Uterus (tissue), 4 donors: Measurements from ENCODE around the gene EVPL. TPM values are rescaled to one million over a fixed set of nuclear protein-coding genes. Genes with fewer than 3 reads are reported as not detected.

Source experiments
- DNase-seq, 2 donors: peaks; one replicate each; pipeline ENCODE4 v3.0.0-alpha.2; 2019 to 2020
- H3K27ac ChIP-seq, 2 donors: fragments of 200-600 bp; sonication (generic); 1 replicate in 1 of 2; 2 replicates in 1 of 2; pipeline ENCODE4 v1.5.1; 2016 to 2018
- H3K27me3 ChIP-seq, 2 donors: fragments of 200-600 bp; sonication (generic); one replicate each; pipeline ENCODE4 v1.5.1; 2018 to 2019; ENCODE audit warnings: control low read depth in 1 of 2
- H3K36me3 ChIP-seq, 2 donors: fragments of 200-600 bp; sonication (generic); one replicate each; pipeline ENCODE4 v1.5.1; 2019; ENCODE audit warnings: control low read depth in 1 of 2
- H3K4me1 ChIP-seq, 2 donors: fragments of 200-600 bp; sonication (generic); one replicate each; pipeline ENCODE4 v1.5.1; 2018 to 2019; ENCODE audit warnings: control low read depth in 1 of 2
- H3K4me3 ChIP-seq, 2 donors: fragments of 200-600 bp; sonication (generic); 1 replicate in 1 of 2; 2 replicates in 1 of 2; pipeline ENCODE4 v1.5.1; 2018 to 2019; ENCODE audit warnings: mild to moderate bottlenecking in 1 of 2
- H3K9me3 ChIP-seq, 2 donors: fragments of 200-600 bp; sonication (generic); one replicate each; pipeline ENCODE4 v1.5.1; 2019; ENCODE audit warnings: control low read depth in 1 of 2
- POLR2A ChIP-seq, 2 donors: fragments of 450-650 bp; IDR thresholded peaks; one replicate each; pipeline ENCODE4 v1.6.1; 2016; ENCODE audit warnings: antibody characterized with exemption in 2 of 2, mild to moderate bottlenecking in 1 of 2, moderate library complexity in 1 of 2
- intact Hi-C: fragments of 100-400 bp; cut with DNase I; formaldehyde crosslinking; loops from one replicate; pipeline ENCODE4 v1.15.1; 2023; ENCODE audit warnings: low total_unique reads
- total RNA-seq, 4 donors: library from RNA; depleted of rRNA in 3 of 4; stranded (reverse); fragments of >200 nt in 3 of 4; gene quantifications; one replicate each; pipeline versions ENCODE4 v1.1.0 to v1.2.4, GENCODE V29; 2014 to 2023
- TF ChIP-seq, protein P1 (sequence below), 4 experiments: fragments of 200-600 bp in 2 of 4; fragments of 450-650 bp in 2 of 4; sonication (generic) in 2 of 4; IDR thresholded peaks; one replicate each; pipeline ENCODE4 v1.5.1; 2016 to 2019; ENCODE audit warnings: antibody characterized with exemption in 4 of 4, mild to moderate bottlenecking in 2 of 4, moderate library complexity in 1 of 4
- donor health status: DM: yes; HTN: yes; CAD: no.

The EVPL gene
- total RNA-seq, 4 donors from 2014 or later = 0.59 to 3.7 (median 2.8) TPM

- Histone ChIP-seq H3K4me1 (no peaks in the 10 kb centered on the region), H3K4me3 (no peak overlapping the region), H3K9me3 (no peaks in the 10 kb centered on the region), H3K27ac (peak overlapping the region in 1 of 2 donors; percentile 44), H3K27me3 (no peaks in the 10 kb centered on the region), H3K36me3 (no peaks in the 10 kb centered on the region)
- DNase-seq = no peak
- intact Hi-C loops = no loop called here
- TF ChIP-seq, protein P1, sequence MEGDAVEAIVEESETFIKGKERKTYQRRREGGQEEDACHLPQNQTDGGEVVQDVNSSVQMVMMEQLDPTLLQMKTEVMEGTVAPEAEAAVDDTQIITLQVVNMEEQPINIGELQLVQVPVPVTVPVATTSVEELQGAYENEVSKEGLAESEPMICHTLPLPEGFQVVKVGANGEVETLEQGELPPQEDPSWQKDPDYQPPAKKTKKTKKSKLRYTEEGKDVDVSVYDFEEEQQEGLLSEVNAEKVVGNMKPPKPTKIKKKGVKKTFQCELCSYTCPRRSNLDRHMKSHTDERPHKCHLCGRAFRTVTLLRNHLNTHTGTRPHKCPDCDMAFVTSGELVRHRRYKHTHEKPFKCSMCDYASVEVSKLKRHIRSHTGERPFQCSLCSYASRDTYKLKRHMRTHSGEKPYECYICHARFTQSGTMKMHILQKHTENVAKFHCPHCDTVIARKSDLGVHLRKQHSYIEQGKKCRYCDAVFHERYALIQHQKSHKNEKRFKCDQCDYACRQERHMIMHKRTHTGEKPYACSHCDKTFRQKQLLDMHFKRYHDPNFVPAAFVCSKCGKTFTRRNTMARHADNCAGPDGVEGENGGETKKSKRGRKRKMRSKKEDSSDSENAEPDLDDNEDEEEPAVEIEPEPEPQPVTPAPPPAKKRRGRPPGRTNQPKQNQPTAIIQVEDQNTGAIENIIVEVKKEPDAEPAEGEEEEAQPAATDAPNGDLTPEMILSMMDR (IDR thresholded peaks at IDR 0.05) = no peak
- no peak for TF ChIP-seq POLR2A (IDR thresholded peaks at IDR 0.05)
These were observed 67.9 kb downstream of the EVPL start for GRCh38 chr17:75959051-75959838.

Other genes with a start within 250 kb of the EVPL start
- gene UNK, start 242.5 kb downstream of the EVPL start, total RNA-seq = 10 to 100 TPM in 3 of 4 donors, 1 to 10 TPM in 1; 6.9 to 69.7 (median 45.5) TPM
- gene UNC13D, start 182.9 kb downstream of the EVPL start, total RNA-seq = 10 to 100 TPM in 2 of 4 donors, 1 to 10 TPM in 2; 1.2 to 32.7 (median 11.8) TPM
- 100 to 1,000 TPM in 1 of 4 donors, 10 to 100 TPM in 3; 19.7 to 115 (median 34.5) TPM for gene WBP2, start 172.0 kb downstream of the EVPL start, total RNA-seq
- gene TRIM47, start 148.7 kb downstream of the EVPL start, total RNA-seq = 10 to 100 TPM in 3 of 4 donors, 1 to 10 TPM in 1; 6.8 to 70.1 (median 19.0) TPM
- gene TRIM65, start 130.4 kb downstream of the EVPL start, total RNA-seq = 10 to 100 TPM; 20.0 to 36.9 (median 30.1) TPM
- gene MRPL38, start 122.4 kb downstream of the EVPL start, total RNA-seq = 10 to 100 TPM; 32.3 to 99.8 (median 47.8) TPM
- 10 to 100 TPM; 11.0 to 16.5 (median 14.2) TPM for gene FBF1, start 86.3 kb downstream of the EVPL start, total RNA-seq
- gene ACOX1, start 48.1 kb downstream of the EVPL start, total RNA-seq = 10 to 100 TPM; 11.2 to 70.0 (median 42.0) TPM
- gene TEN1, start 48.1 kb downstream of the EVPL start, total RNA-seq = 10 to 100 TPM in 3 of 4 donors, 1 to 10 TPM in 1; 3.1 to 17.2 (median 15.0) TPM
- 10 to 100 TPM in 1 of 4 donors, 1 to 10 TPM in 2, not detected in 1; 8.5 to 10.8 (median 9.6) TPM for gene CDK3, start 26.5 kb downstream of the EVPL start, total RNA-seq
- gene SRP68, start 45.2 kb upstream of the EVPL start, total RNA-seq = 100 to 1,000 TPM in 1 of 4 donors, 10 to 100 TPM in 3; 25.1 to 117 (median 65.0) TPM
- gene GALR2, start 47.5 kb upstream of the EVPL start, total RNA-seq = not detected
- not detected for gene ZACN, start 51.9 kb upstream of the EVPL start, total RNA-seq
- gene EXOC7, start 76.5 kb upstream of the EVPL start, total RNA-seq = 100 to 1,000 TPM in 3 of 4 donors, 10 to 100 TPM in 1; 34.7 to 118 (median 109) TPM
- gene FOXJ1, start 113.9 kb upstream of the EVPL start, total RNA-seq = 10 to 100 TPM in 1 of 4 donors, 1 to 10 TPM in 1, under 1 TPM in 2; 0.51 to 14.0 (median 1.0) TPM
- 1 to 10 TPM in 3 of 4 donors, under 1 TPM in 1; 0.77 to 5.7 (median 1.7) TPM for gene RNF157, start 213.2 kb upstream of the EVPL start, total RNA-seq
- 10 to 100 TPM in 2 of 4 donors, 1 to 10 TPM in 2; 2.0 to 17.4 (median 9.2) TPM for gene UBALD2, start 238.0 kb upstream of the EVPL start, total RNA-seq